IPS-20b (cell line): ENCODE data around the gene SUMF1.

Source experiments
- H3K27ac ChIP-seq: one replicate; pipeline ENCODE4 v1.5.1; 2013; ENCODE audit warnings: low read length
- H3K27me3 ChIP-seq: 2 replicates; pipeline ENCODE4 v1.6.1; 2013; ENCODE audit warnings: mild to moderate bottlenecking, low read length, inconsistent platforms; ENCODE audit not compliant: insufficient read depth
- H3K36me3 ChIP-seq: 2 replicates; pipeline ENCODE4 v1.6.1; 2013; ENCODE audit warnings: low read depth, mild to moderate bottlenecking, inconsistent platforms, low read length, moderate library complexity; ENCODE audit not compliant: insufficient read depth
- H3K4me1 ChIP-seq: 2 replicates; pipeline ENCODE4 v1.6.1; 2013; ENCODE audit warnings: mild to moderate bottlenecking, control low read depth, inconsistent platforms, low read length, moderate library complexity; ENCODE audit not compliant: insufficient read depth
- H3K4me3 ChIP-seq: 2 replicates; pipeline ENCODE4 v1.5.1; 2013; ENCODE audit warnings: mild to moderate bottlenecking, low read length, inconsistent platforms
- H3K9ac ChIP-seq: 2 replicates; pipeline ENCODE4 v1.6.1; 2013; ENCODE audit warnings: low read depth, mild to moderate bottlenecking, inconsistent platforms, low read length, moderate library complexity
- H3K9me3 ChIP-seq: 2 replicates; pipeline ENCODE4 v1.6.1; 2013; ENCODE audit warnings: mild to moderate bottlenecking, low read depth, low read length, inconsistent platforms; ENCODE audit not compliant: insufficient read depth

The SUMF1 gene

GRCh38 chr3:4494895-4495264, 27.8 kb upstream of the SUMF1 start:
- Histone ChIP-seq H3K9me3 (no peaks in the 10 kb centered on the region), H3K4me3 (no peak overlapping the region; the same call in 1 of the 2 replicates), H3K27me3 (peaks cover 41% of the 10 kb centered on the region), H3K4me1 (no peaks in the 10 kb centered on the region), H3K36me3 (no peaks in the 10 kb centered on the region), H3K9ac (no peak overlapping the region), H3K27ac (no peak overlapping the region)

GRCh38 chr3:4493941-4494894, 27.1 kb upstream of the SUMF1 start:
- Histone ChIP-seq H3K4me1 (no peaks in the 10 kb centered on the region), H3K9ac (peak overlapping the region; percentile 45; the same call in 1 of the 2 replicates), H3K27me3 (peaks cover 45% of the 10 kb centered on the region), H3K9me3 (no peaks in the 10 kb centered on the region), H3K4me3 (peak overlapping the region; percentile 95), H3K27ac (no peak overlapping the region), H3K36me3 (no peaks in the 10 kb centered on the region)

GRCh38 chr3:4493014-4493940, 26.2 kb upstream of the SUMF1 start, which contains the start of gene ITPR1:
TSS of gene ITPR1 (plus strand) at chr3:4493348. CDS start at chr3:4516492, 23,144 bp downstream.
- Histone ChIP-seq H3K9ac (peak within 1 kb of the TSS; percentile 84), H3K27me3 (peaks cover 45% of the 10 kb centered on the region), H3K36me3 (no peaks in the 10 kb centered on the region), H3K4me3 (peak within 1 kb of the TSS; percentile 95), H3K27ac (no peak within 1 kb of the TSS), H3K9me3 (no peaks in the 10 kb centered on the region), H3K4me1 (no peaks in the 10 kb centered on the region)

DNA sequence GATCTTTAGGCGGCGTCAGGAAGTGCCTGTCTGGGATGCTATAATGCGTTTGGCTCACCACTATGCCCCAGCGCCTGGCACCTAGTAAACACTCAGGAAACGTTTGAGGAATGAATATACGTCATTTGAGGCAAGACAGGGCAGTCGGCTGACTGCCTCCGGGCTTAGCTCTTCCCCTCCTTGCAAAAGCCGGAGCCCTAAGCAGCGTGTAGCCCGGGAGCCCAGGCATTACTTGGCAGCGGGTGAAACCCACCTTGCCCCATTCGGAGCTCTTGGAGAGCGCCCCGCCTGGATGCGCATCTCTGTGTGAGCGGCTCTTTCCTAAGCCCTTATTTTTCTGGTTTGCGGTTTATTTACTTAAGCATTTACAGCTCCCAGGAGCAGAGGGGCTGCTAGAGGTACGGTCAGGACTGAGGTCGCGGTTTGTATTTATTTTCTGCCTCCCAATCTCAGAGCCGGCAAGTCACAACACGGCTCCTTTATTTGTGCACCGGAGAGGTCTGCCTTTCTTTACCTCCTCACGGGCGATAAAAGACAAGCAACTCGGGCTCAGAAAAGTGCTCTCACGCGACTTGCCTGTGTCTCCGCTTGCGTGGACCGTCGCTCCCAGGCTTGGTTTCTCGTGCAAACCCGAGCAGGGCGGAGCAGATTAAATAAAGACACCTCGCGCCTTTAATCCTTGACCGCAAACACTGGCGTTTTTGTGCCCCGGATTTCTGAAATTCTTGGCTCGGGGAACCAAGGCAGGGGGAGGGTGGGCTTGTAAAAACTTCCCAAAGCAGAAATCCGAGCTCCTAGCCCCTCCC, 25.3 kb upstream of the SUMF1 start:
- Histone ChIP-seq H3K36me3 (no peaks in the 10 kb centered on the region), H3K4me3 (peak overlapping the region; percentile 95), H3K27me3 (peaks cover 45% of the 10 kb centered on the region), H3K9me3 (no peaks in the 10 kb centered on the region), H3K27ac (no peak overlapping the region), H3K9ac (peak overlapping the region; percentile 84), H3K4me1 (no peaks in the 10 kb centered on the region)

DNA sequence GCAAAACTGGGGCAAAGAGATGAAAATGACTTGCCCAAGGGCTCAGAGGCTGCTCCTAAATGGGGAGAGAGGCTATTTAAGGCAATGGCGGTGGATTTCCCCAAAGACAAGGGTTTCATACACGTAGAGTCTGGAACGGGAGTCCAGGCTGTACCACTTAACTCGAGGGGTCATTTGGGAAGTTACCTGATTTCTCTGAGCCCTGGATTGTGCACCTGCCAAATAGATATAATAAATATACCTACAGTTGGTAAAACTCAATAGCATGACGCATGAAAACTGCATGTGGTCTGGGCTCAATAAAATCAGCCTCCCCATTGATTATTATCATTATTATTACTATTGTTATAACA, 24.8 kb upstream of the SUMF1 start:
- peak overlapping the region; percentile 84; the same call in 1 of the 2 replicates for H3K9ac ChIP-seq

DNA sequence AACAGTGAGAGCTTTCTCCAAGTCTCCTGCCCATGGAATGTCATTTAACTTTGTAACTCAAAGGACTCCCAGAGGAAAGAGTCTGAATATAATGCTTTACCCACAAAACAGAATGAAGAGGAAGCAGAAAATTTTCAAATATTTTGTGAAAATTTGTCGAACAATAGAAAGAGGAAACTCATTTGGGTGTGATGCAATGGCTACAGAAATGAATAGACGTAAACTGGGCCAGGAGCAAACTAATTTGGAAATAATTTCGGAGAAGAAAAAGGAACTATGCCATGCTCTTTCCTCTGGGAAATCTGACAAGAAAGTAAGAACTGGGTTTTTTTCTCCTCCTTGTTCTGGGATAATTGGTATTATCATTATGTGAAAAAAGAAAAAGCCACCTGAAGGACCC, 11.2 kb upstream of the SUMF1 start:
- H3K27ac ChIP-seq: no peak overlapping the region
- H3K27me3 ChIP-seq: no peaks in the 10 kb centered on the region
- H3K9ac ChIP-seq: no peak overlapping the region
- H3K4me3 ChIP-seq: no peak overlapping the region
- H3K36me3 ChIP-seq: no peaks in the 10 kb centered on the region
- no peaks in the 10 kb centered on the region for H3K9me3 ChIP-seq
- no peaks in the 10 kb centered on the region for H3K4me1 ChIP-seq

More for the DNA sequence above, 24.8 kb upstream of the SUMF1 start:
- Histone ChIP-seq H3K9me3 (no peaks in the 10 kb centered on the region), H3K36me3 (no peaks in the 10 kb centered on the region), H3K27me3 (peaks cover 45% of the 10 kb centered on the region), H3K27ac (no peak overlapping the region), H3K4me1 (no peaks in the 10 kb centered on the region), H3K4me3 (peak overlapping the region; percentile 95)

- no peaks in the 10 kb centered on the region for H3K4me1 ChIP-seq
- H3K36me3 ChIP-seq: no peaks in the 10 kb centered on the region
- no peak overlapping the region for H3K9ac ChIP-seq
- no peak overlapping the region for H3K4me3 ChIP-seq
- no peak overlapping the region for H3K27ac ChIP-seq
- H3K9me3 ChIP-seq: no peaks in the 10 kb centered on the region
- H3K27me3 ChIP-seq: no peaks in the 10 kb centered on the region
These were observed 9.4 kb upstream of the SUMF1 start for GRCh38 chr3:4476496-4476895.

GRCh38 chr3:4475804-4476203, 8.7 kb upstream of the SUMF1 start:
- H3K27ac ChIP-seq: no peak overlapping the region
- no peaks in the 10 kb centered on the region for H3K27me3 ChIP-seq
- H3K36me3 ChIP-seq: no peaks in the 10 kb centered on the region
- H3K4me1 ChIP-seq: no peaks in the 10 kb centered on the region
- H3K9ac ChIP-seq: no peak overlapping the region
- H3K4me3 ChIP-seq: no peak overlapping the region
- no peaks in the 10 kb centered on the region for H3K9me3 ChIP-seq

- Histone ChIP-seq H3K9ac (no peak overlapping the region), H3K9me3 (no peaks in the 10 kb centered on the region), H3K36me3 (no peaks in the 10 kb centered on the region), H3K27me3 (no peaks in the 10 kb centered on the region), H3K4me1 (no peaks in the 10 kb centered on the region), H3K4me3 (no peak overlapping the region), H3K27ac (no peak overlapping the region)
These were observed 7.8 kb upstream of the SUMF1 start for GRCh38 chr3:4474683-4475490.

DNA sequence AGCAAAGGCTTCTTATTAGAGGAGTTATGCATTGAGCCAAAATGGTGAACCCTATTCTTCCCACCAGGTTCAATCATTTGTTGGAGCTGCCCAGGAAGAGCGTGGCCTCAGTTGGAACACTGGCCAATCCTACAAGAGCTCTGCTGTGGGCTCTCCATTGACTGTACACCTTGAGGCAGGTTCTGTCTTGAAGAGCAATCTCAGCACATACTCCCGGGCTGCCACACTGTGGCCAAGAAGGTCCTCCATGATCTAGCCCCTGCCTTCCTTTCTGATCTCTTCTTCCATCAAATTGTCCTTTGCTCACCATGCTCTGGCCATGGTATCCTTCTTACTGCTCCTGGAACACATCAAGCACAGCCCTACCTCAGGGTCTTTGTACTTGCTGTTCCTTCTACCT, 5.7 kb upstream of the SUMF1 start:
- Histone ChIP-seq H3K27me3 (no peaks in the 10 kb centered on the region), H3K9ac (no peak overlapping the region), H3K36me3 (no peaks in the 10 kb centered on the region), H3K27ac (no peak overlapping the region), H3K9me3 (no peaks in the 10 kb centered on the region), H3K4me3 (no peak overlapping the region), H3K4me1 (no peaks in the 10 kb centered on the region)
